Measurements from ENCODE around the gene NRXN3.
"Not testable (repeated sequence)": the region's sequence is repeated elsewhere in the genome, so short reads cannot be mapped to it uniquely, and the experiment has no call there.

NRXN3 gene

GRCh38 chr14:78424311-78424710, 254.1 kb downstream of the NRXN3 start:
- Histone ChIP-seq H3K9me3 (replicated peaks; ENCODE audit: low read length) (no peaks in the 10 kb centered on the region), H3K27me3 (ENCODE audit: control insufficient read depth, insufficient read depth, low read length) (no peaks in the 10 kb centered on the region), H3K9ac (ENCODE audit: low read depth, low read length) (no peak overlapping the region), H3K4me1 (ENCODE audit: control insufficient read depth, insufficient read depth, low read length) (no peaks in the 10 kb centered on the region), H3K4me3 (ENCODE audit: low read length) (no peak overlapping the region), H3K4me2 (ENCODE audit: low read length) (no peak overlapping the region), H3K36me3 (ENCODE audit: insufficient read depth, low read length) (no peaks in the 10 kb centered on the region)

- no peak overlapping the region for H3K4me2 ChIP-seq (ENCODE audit: low read length)
- H3K27me3 ChIP-seq (ENCODE audit: control insufficient read depth, insufficient read depth, low read length) = no peaks in the 10 kb centered on the region
- no peak overlapping the region for H3K9ac ChIP-seq (ENCODE audit: low read depth, low read length)
- no peaks in the 10 kb centered on the region for H3K9me3 ChIP-seq (replicated peaks; ENCODE audit: low read length)
- no peaks in the 10 kb centered on the region for H3K4me1 ChIP-seq (ENCODE audit: control insufficient read depth, insufficient read depth, low read length)
- no peaks in the 10 kb centered on the region for H3K36me3 ChIP-seq (ENCODE audit: insufficient read depth, low read length)
- H3K4me3 ChIP-seq (ENCODE audit: low read length) = no peak overlapping the region
Observed at GRCh38 chr14:78425330-78425729, 255.2 kb downstream of the NRXN3 start.

GRCh38 chr14:78425782-78426181, 255.6 kb downstream of the NRXN3 start:
- H3K4me1 ChIP-seq (ENCODE audit: control insufficient read depth, insufficient read depth, low read length) = no peaks in the 10 kb centered on the region
- no peak overlapping the region for H3K9ac ChIP-seq (ENCODE audit: low read depth, low read length)
- no peak overlapping the region for H3K4me2 ChIP-seq (ENCODE audit: low read length)
- H3K9me3 ChIP-seq (replicated peaks; ENCODE audit: low read length) = no peaks in the 10 kb centered on the region
- H3K36me3 ChIP-seq (ENCODE audit: insufficient read depth, low read length) = no peaks in the 10 kb centered on the region
- no peaks in the 10 kb centered on the region for H3K27me3 ChIP-seq (ENCODE audit: control insufficient read depth, insufficient read depth, low read length)
- H3K4me3 ChIP-seq (ENCODE audit: low read length) = no peak overlapping the region

GRCh38 chr14:78432046-78432445, 261.9 kb downstream of the NRXN3 start:
- no peaks in the 10 kb centered on the region for H3K4me1 ChIP-seq (ENCODE audit: control insufficient read depth, insufficient read depth, low read length)

GRCh38 chr14:78437448-78437847, 267.3 kb downstream of the NRXN3 start:
- H3K9ac ChIP-seq (ENCODE audit: low read depth, low read length); H3K4me1 ChIP-seq (ENCODE audit: control insufficient read depth, insufficient read depth, low read length); H3K27me3 ChIP-seq (ENCODE audit: control insufficient read depth, insufficient read depth, low read length); H3K4me3 ChIP-seq (ENCODE audit: low read length); H3K4me2 ChIP-seq (ENCODE audit: low read length); H3K9me3 ChIP-seq (replicated peaks; ENCODE audit: low read length); H3K36me3 ChIP-seq (ENCODE audit: insufficient read depth, low read length): not testable (repeated sequence)

More at GRCh38 chr14:78432046-78432445, 261.9 kb downstream of the NRXN3 start:
- Histone ChIP-seq H3K4me2 (ENCODE audit: low read length) (no peak overlapping the region), H3K9ac (ENCODE audit: low read depth, low read length) (no peak overlapping the region), H3K9me3 (replicated peaks; ENCODE audit: low read length) (no peaks in the 10 kb centered on the region), H3K4me3 (ENCODE audit: low read length) (no peak overlapping the region), H3K27me3 (ENCODE audit: control insufficient read depth, insufficient read depth, low read length) (no peaks in the 10 kb centered on the region), H3K36me3 (ENCODE audit: insufficient read depth, low read length) (no peaks in the 10 kb centered on the region)

GRCh38 chr14:78440356-78440894, 270.3 kb downstream of the NRXN3 start:
- Histone ChIP-seq H3K4me1 (ENCODE audit: control insufficient read depth, insufficient read depth, low read length) (no peaks in the 10 kb centered on the region), H3K9me3 (replicated peaks; ENCODE audit: low read length) (peaks cover 3% of the 10 kb centered on the region), H3K4me2 (ENCODE audit: low read length) (no peak overlapping the region), H3K36me3 (ENCODE audit: insufficient read depth, low read length) (no peaks in the 10 kb centered on the region), H3K4me3 (ENCODE audit: low read length) (no peak overlapping the region), H3K9ac (ENCODE audit: low read depth, low read length) (no peak overlapping the region), H3K27me3 (ENCODE audit: control insufficient read depth, insufficient read depth, low read length) (no peaks in the 10 kb centered on the region)

GRCh38 chr14:78443834-78444233, 273.7 kb downstream of the NRXN3 start:
- Histone ChIP-seq H3K9me3 (replicated peaks; ENCODE audit: low read length) (peaks cover 3% of the 10 kb centered on the region), H3K4me3 (ENCODE audit: low read length) (no peak overlapping the region), H3K9ac (ENCODE audit: low read depth, low read length) (no peak overlapping the region), H3K36me3 (ENCODE audit: insufficient read depth, low read length) (no peaks in the 10 kb centered on the region), H3K4me2 (ENCODE audit: low read length) (no peak overlapping the region), H3K27me3 (ENCODE audit: control insufficient read depth, insufficient read depth, low read length) (no peaks in the 10 kb centered on the region), H3K4me1 (ENCODE audit: control insufficient read depth, insufficient read depth, low read length) (no peaks in the 10 kb centered on the region)

GRCh38 chr14:78445275-78445674, 275.1 kb downstream of the NRXN3 start:
- H3K27me3 ChIP-seq (ENCODE audit: control insufficient read depth, insufficient read depth, low read length) = no peaks in the 10 kb centered on the region

GRCh38 chr14:78446807-78447206, 276.6 kb downstream of the NRXN3 start:
- H3K9me3 ChIP-seq (replicated peaks; ENCODE audit: low read length) = peaks cover 3% of the 10 kb centered on the region
- H3K4me3 ChIP-seq (ENCODE audit: low read length) = no peak overlapping the region
- no peaks in the 10 kb centered on the region for H3K36me3 ChIP-seq (ENCODE audit: insufficient read depth, low read length)
- no peaks in the 10 kb centered on the region for H3K4me1 ChIP-seq (ENCODE audit: control insufficient read depth, insufficient read depth, low read length)
- H3K4me2 ChIP-seq (ENCODE audit: low read length) = no peak overlapping the region
- H3K9ac ChIP-seq (ENCODE audit: low read depth, low read length) = no peak overlapping the region
- no peaks in the 10 kb centered on the region for H3K27me3 ChIP-seq (ENCODE audit: control insufficient read depth, insufficient read depth, low read length)

More at GRCh38 chr14:78445275-78445674, 275.1 kb downstream of the NRXN3 start:
- peaks cover 3% of the 10 kb centered on the region for H3K9me3 ChIP-seq (replicated peaks; ENCODE audit: low read length)
- no peaks in the 10 kb centered on the region for H3K4me1 ChIP-seq (ENCODE audit: control insufficient read depth, insufficient read depth, low read length)
- no peaks in the 10 kb centered on the region for H3K36me3 ChIP-seq (ENCODE audit: insufficient read depth, low read length)
- no peak overlapping the region for H3K4me2 ChIP-seq (ENCODE audit: low read length)
- no peak overlapping the region for H3K4me3 ChIP-seq (ENCODE audit: low read length)
- H3K9ac ChIP-seq (ENCODE audit: low read depth, low read length) = no peak overlapping the region

- no peaks in the 10 kb centered on the region for H3K36me3 ChIP-seq (ENCODE audit: insufficient read depth, low read length)
- H3K27me3 ChIP-seq (ENCODE audit: control insufficient read depth, insufficient read depth, low read length) = no peaks in the 10 kb centered on the region
- H3K4me3 ChIP-seq (ENCODE audit: low read length) = no peak overlapping the region
- no peaks in the 10 kb centered on the region for H3K4me1 ChIP-seq (ENCODE audit: control insufficient read depth, insufficient read depth, low read length)
- peaks cover 3% of the 10 kb centered on the region for H3K9me3 ChIP-seq (replicated peaks; ENCODE audit: low read length)
- H3K4me2 ChIP-seq (ENCODE audit: low read length) = no peak overlapping the region
- H3K9ac ChIP-seq (ENCODE audit: low read depth, low read length) = no peak overlapping the region
Observed at GRCh38 chr14:78448164-78449094, 278.3 kb downstream of the NRXN3 start.

GRCh38 chr14:78450669-78451318, 280.6 kb downstream of the NRXN3 start:
- Histone ChIP-seq H3K27me3 (ENCODE audit: control insufficient read depth, insufficient read depth, low read length) (no peaks in the 10 kb centered on the region), H3K9ac (ENCODE audit: low read depth, low read length) (no peak overlapping the region), H3K4me3 (ENCODE audit: low read length) (no peak overlapping the region), H3K9me3 (replicated peaks; ENCODE audit: low read length) (no peaks in the 10 kb centered on the region), H3K4me1 (ENCODE audit: control insufficient read depth, insufficient read depth, low read length) (no peaks in the 10 kb centered on the region), H3K4me2 (ENCODE audit: low read length) (no peak overlapping the region), H3K36me3 (ENCODE audit: insufficient read depth, low read length) (no peaks in the 10 kb centered on the region)
